Suppressor macrophage (primary cell): ENCODE measurements around the gene NDST1.

ENCODE experiments used
- DNase-seq, 4 experiments: peaks; one replicate each; pipeline ENCODE4 v3.0.0-alpha.2; 2020 to 2022

NDST1 gene

GRCh38 chr5:150590979-150591695 is 83.2 kb downstream of the NDST1 start:
- no peak for DNase-seq

- DNase-seq, result no peak
Observed at GRCh38 chr5:150593593-150593992, 85.7 kb downstream of the NDST1 start.

- no peak for DNase-seq
Observed at GRCh38 chr5:150593996-150594395, 86.1 kb downstream of the NDST1 start.

- DNase-seq, result no peak
Observed at GRCh38 chr5:150595466-150596031, 87.6 kb downstream of the NDST1 start.

- DNase-seq, result no peak
Observed at GRCh38 chr5:150596313-150596712, 88.4 kb downstream of the NDST1 start.

- peak in 2 of 4 experiments; percentile 20 to 24 for DNase-seq
Observed at GRCh38 chr5:150596826-150597225, 88.9 kb downstream of the NDST1 start.

- peak in 2 of 4 experiments; percentile 13 to 17 for DNase-seq
Observed at GRCh38 chr5:150598006-150598405, 90.1 kb downstream of the NDST1 start.

- DNase-seq, result no peak
Observed at GRCh38 chr5:150598821-150599273, 90.9 kb downstream of the NDST1 start.

- DNase-seq, result no peak
Observed at GRCh38 chr5:150599281-150599680, 91.3 kb downstream of the NDST1 start.

- DNase-seq, result peak in 1 of 4 experiments; percentile 22
Observed at GRCh38 chr5:150599917-150600511, 92.1 kb downstream of the NDST1 start.

GRCh38 chr5:150600616-150601490 is 92.9 kb downstream of the NDST1 start:
- no peak for DNase-seq

GRCh38 chr5:150601491-150602345 is 93.8 kb downstream of the NDST1 start:
- DNase-seq, result no peak

- DNase-seq, result no peak
Observed at GRCh38 chr5:150603052-150603451, 95.1 kb downstream of the NDST1 start.

- no peak for DNase-seq
Observed at GRCh38 chr5:150603491-150603890, 95.6 kb downstream of the NDST1 start.

GRCh38 chr5:150604010-150604409 is 96.1 kb downstream of the NDST1 start:
- no peak for DNase-seq

GRCh38 chr5:150604894-150605440 is 97.0 kb downstream of the NDST1 start:
- no peak for DNase-seq

- DNase-seq, result no peak
Observed at GRCh38 chr5:150605546-150605945, 97.6 kb downstream of the NDST1 start.

- DNase-seq, result no peak
Observed at GRCh38 chr5:150606476-150606875, 98.5 kb downstream of the NDST1 start.

GRCh38 chr5:150607105-150607504 is 99.2 kb downstream of the NDST1 start:
- DNase-seq, result no peak
